PC-3 (cell line): ENCODE data around the gene FARP1.

ENCODE experiments used
- CTCF ChIP-seq: fragments of 300-600 bp; sonication (generic); conservative IDR thresholded peaks from 2 replicates; pipeline ENCODE4 v1.5.1; 2017; ENCODE audit warnings: antibody characterized with exemption, low read depth, mild to moderate bottlenecking, low read length
- EZH2 ChIP-seq: fragments of 300-600 bp; sonication (generic); IDR thresholded peaks from one replicate; pipeline ENCODE4 v1.6.1; 2017; ENCODE audit warnings: antibody characterized with exemption, mild to moderate bottlenecking, low read length; ENCODE audit not compliant: unreplicated experiment
- EZH2phosphoT487 ChIP-seq: fragments of 300-600 bp; sonication (generic); IDR thresholded peaks from 2 replicates; pipeline ENCODE4 v1.6.1; 2018; ENCODE audit warnings: mild to moderate bottlenecking, antibody characterized with exemption, low read length, borderline replicate concordance

GRCh38 chr13:98448642-98448928 lies 305.7 kb downstream of the FARP1 start:
- TF ChIP-seq CTCF = no peak
- no peak for TF ChIP-seq EZH2
- TF ChIP-seq EZH2phosphoT487 = no peak
